Measurements from ENCODE around the gene GRID1.

DNA sequence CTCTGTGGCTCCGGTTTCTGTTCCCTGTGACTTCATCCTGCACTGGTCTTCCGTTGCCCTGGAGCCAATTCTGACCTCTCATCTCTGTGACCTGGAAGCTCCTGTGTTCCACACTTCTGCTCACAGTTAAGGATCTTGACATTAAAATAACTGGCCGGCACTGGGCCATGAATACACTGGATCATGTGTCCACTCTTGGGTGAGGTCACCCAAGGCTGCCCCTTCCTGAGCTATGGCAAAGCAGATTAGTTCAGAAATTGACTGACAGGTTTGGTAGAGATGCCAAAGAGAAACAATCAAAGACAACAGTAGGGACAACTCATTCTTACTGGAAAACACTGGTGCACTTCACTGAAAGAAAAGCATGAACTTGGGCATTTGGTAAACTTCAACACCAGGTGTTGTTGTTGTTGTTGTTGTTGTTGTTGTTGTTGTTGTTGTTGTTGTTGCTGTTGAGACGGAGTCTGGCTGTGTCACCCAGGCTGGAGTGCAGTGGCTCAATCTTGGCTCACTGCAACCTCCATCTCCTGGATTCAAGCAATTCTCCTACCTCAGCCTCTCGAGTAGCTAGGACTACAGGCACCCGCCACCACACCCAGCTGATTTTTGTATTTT is 36.7 kb upstream of the GRID1 start:
- no peak for TF ChIP-seq EZH2 (IDR thresholded peaks at IDR 0.05; ENCODE audit: low read length, unreplicated experiment)
- TF ChIP-seq CTCF (conservative IDR thresholded peaks at IDR 0.05; ENCODE audit: low read depth, low read length), result no peak

Measured in PC-3 (cell line).